ENCODE measurements around the gene SLX4IP. TPM values are rescaled to one million over a fixed set of nuclear protein-coding genes. Genes with fewer than 3 reads are reported as not detected.

Gene SLX4IP
- total RNA-seq, 1 donor from 2014 or later, result 4.5 TPM

DNA sequence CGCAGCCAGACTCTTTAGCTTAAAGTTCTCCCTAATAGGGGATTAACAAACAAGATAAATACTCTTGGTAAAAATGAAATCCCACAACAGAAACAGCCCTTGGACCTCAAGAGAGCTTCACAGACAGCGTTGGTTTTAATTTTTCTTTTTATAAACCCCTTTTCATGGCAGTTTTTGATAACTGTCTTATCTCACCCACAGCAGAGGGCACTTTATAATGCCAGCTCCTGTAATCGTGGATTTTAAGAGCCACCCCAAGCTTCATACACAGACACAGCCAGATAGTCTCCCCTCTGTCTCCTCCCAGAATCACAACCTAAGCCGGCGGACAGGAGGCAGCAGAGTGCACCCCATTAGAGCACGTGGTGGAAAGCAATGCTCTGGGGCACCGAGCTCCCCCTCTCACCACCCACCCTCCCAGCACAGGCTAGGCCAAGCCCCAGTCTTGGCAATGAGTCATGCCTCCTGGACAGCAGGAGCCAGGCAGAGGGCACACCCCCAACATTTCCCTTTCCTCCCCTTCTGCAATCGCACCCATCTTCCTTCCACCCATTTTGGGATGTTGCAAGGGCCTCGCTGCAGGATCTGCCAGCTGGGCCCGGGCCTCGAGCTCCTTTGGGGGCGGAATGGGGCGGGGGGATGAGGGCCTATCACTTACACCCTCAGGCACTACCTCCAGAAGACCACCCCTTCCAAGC, 236.3 kb downstream of the SLX4IP start:
- Histone ChIP-seq H3K4me3 (peak overlapping the region; percentile 86 to 90), H3K36me3 (peaks cover 6 to 18% of the 10 kb centered on the region in 2 donors), H3K27ac (peak overlapping the region; percentile 100), H3K27me3 (no peaks in the 10 kb centered on the region), H3K4me1 (peaks cover 10 to 33% of the 10 kb centered on the region in 2 donors), H3K9me3 (no peaks in the 10 kb centered on the region)
- intact Hi-C loops (cut with DNase I), result loop anchor here (5.0 to 10.0 kb wide), 7 partner anchors 34 to 871 kb away; no protein-coding TSS in a partner anchor
- TF ChIP-seq, protein P1, sequence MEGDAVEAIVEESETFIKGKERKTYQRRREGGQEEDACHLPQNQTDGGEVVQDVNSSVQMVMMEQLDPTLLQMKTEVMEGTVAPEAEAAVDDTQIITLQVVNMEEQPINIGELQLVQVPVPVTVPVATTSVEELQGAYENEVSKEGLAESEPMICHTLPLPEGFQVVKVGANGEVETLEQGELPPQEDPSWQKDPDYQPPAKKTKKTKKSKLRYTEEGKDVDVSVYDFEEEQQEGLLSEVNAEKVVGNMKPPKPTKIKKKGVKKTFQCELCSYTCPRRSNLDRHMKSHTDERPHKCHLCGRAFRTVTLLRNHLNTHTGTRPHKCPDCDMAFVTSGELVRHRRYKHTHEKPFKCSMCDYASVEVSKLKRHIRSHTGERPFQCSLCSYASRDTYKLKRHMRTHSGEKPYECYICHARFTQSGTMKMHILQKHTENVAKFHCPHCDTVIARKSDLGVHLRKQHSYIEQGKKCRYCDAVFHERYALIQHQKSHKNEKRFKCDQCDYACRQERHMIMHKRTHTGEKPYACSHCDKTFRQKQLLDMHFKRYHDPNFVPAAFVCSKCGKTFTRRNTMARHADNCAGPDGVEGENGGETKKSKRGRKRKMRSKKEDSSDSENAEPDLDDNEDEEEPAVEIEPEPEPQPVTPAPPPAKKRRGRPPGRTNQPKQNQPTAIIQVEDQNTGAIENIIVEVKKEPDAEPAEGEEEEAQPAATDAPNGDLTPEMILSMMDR (IDR thresholded peaks at IDR 0.05), result peak; percentile 41 to 65 (median 48)
- peak; percentile 67 to 93 for DNase-seq (ENCODE audit: low spot score in 2 of 2)

DNA sequence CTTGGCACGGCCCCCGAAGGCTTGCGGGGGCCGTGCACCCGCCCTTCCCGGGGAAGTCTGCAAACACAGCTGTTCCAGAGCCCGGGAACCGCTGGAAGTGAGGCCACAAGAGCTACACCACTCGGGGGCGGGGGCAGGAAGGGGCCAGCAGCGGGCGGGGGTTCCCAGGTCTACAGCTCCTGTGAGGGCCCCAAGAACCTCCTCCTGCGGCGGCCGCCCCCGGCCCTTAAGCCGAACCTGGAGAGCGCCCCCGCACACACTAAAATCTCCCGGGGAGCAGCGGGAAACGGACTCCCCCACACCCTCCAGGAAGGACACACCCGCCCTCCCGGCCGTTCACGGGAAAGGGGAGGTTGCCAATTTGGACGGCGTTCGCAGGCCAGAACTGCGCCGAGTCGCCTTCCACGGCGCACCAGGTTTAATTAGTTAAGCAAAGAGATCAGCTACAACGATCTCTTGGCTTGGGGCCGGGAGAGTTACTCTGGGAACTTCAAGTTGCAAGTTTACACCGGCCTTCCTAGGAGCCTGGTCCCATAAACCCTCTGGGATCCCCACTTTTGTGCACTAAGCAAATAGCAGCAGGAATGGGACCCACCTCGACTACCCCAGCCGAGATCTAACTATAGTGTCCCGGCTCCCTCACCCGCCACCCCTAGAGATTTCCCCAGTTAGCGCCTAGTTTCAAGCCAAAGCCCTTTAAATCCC, 237.0 kb downstream of the SLX4IP start:
- Histone ChIP-seq H3K36me3 (peaks cover 6 to 18% of the 10 kb centered on the region in 2 donors), H3K9me3 (no peaks in the 10 kb centered on the region), H3K4me1 (peaks cover 6 to 28% of the 10 kb centered on the region in 2 donors), H3K4me3 (peak overlapping the region; percentile 86 to 90), H3K27me3 (no peaks in the 10 kb centered on the region), H3K27ac (peak overlapping the region; percentile 100)
- intact Hi-C loops (cut with DNase I), result loop anchor here (1.0 to 10.0 kb wide), 9 partner anchors 17 to 870 kb away; no protein-coding TSS in a partner anchor
- TF ChIP-seq, protein P1 (IDR thresholded peaks at IDR 0.05), result no peak
- DNase-seq (ENCODE audit: low spot score in 2 of 2), result peak in 1 of 2 donors; percentile 81

DNA sequence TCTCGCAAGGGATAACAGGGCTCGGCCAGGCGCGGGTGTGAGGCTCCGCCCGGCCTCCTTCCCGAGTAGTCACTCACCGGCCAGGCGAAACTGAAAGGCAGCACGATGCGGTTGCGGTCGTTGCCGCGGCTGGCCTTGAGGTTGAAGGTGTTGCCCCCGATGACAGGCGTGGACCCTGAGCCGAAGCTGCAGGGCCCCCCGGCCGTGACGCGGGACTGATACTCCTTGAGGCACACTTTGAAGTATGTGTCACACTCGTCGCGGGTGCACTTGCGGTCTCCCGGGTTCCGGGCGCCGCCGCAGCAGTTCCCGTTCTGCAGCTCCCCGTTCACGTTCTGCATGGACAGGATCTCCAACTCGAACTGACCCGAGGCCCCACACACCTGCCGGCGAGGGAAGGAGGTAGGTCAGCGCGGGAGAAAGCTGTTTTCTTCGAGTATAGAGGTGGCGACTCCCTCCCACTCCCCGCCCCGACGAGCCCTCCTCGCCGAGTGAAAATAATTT, 237.6 kb downstream of the SLX4IP start:
- intact Hi-C loops (cut with DNase I), result loop anchor here (1.0 to 10.0 kb wide), 10 partner anchors 18 to 870 kb away; partner anchors contain the start of gene MKKS
- peaks cover 5 to 14% of the 10 kb centered on the region in 2 donors for H3K36me3 ChIP-seq
- peaks cover 3 to 22% of the 10 kb centered on the region in 2 donors for H3K4me1 ChIP-seq
- peak overlapping the region; percentile 86 to 90 for H3K4me3 ChIP-seq
- no peaks in the 10 kb centered on the region for H3K27me3 ChIP-seq
- TF ChIP-seq, protein P1 (IDR thresholded peaks at IDR 0.05), result no peak
- no peaks in the 10 kb centered on the region for H3K9me3 ChIP-seq
- peak in 1 of 2 donors; percentile 81 for DNase-seq (ENCODE audit: low spot score in 2 of 2)
- H3K27ac ChIP-seq, result peak overlapping the region; percentile 100

DNA sequence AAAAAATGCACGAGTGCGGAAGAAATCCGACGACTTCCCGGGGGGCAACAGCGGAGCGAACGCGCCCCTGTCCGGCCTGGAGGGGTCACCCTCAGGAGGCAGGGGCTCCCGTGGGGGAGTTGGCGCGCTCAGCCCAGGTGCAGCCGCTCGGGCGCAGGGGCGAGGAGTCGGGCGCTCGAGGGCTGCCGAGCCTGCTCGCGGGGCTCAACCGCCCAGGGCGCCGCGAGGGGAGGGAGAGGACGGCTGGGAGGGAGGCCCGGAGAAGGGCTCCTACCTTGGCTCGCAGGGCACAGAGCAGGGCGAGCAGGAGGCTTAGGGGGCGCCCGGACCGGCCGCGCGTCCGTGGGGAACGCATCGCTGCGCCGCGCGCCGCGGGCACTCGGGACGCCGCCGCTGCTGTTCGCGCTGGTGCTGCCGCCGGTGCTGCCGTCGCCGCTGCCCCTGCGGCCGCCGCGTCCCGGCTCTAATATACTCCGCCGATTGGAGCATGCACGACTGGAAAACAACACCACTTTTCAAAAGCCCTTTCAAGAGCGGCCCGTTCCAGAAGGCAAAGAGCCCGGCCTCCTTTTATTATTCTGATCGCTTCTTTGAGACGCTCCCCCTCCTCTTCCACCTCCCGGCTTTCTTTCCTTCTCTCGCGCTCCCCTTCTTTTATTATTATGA, 238.2 kb downstream of the SLX4IP start:
- Histone ChIP-seq H3K27ac (peak overlapping the region; percentile 100), H3K9me3 (no peaks in the 10 kb centered on the region), H3K4me1 (peaks cover 0 to 18% of the 10 kb centered on the region in 2 donors), H3K36me3 (peaks cover 0 to 10% of the 10 kb centered on the region in 2 donors), H3K27me3 (no peaks in the 10 kb centered on the region), H3K4me3 (peak overlapping the region; percentile 86 to 90)
- TF ChIP-seq, protein P1 (IDR thresholded peaks at IDR 0.05), result no peak
- no peak for DNase-seq (ENCODE audit: low spot score in 2 of 2)
- intact Hi-C loops (cut with DNase I), result loop anchor here (1.0 to 10.0 kb wide), 9 partner anchors 19 to 869 kb away; partner anchors contain the start of gene MKKS
